Activated naive CD8-positive, alpha-beta T cell treated with anti-CD3 and anti-CD28 coated beads for 36 hours (primary cell): ENCODE measurements around the gene CLDN11. TPM values are rescaled to one million over a fixed set of nuclear protein-coding genes. Genes with fewer than 3 reads are reported as not detected.

ENCODE experiments used
- DNase-seq: peaks from one replicate; pipeline ENCODE4 v3.0.0; 2021
- H3K27ac Mint-ChIP-seq: one replicate; pipeline ENCODE4 v1.8.0; 2022; ENCODE audit warnings: mild to moderate bottlenecking, moderate library complexity, mixed read lengths
- H3K27me3 Mint-ChIP-seq: one replicate; pipeline ENCODE4 v1.8.0; 2022; ENCODE audit warnings: mild to moderate bottlenecking, mixed read lengths
- H3K36me3 Mint-ChIP-seq: one replicate; pipeline ENCODE4 v1.8.0; 2021; ENCODE audit warnings: mild to moderate bottlenecking, mixed read lengths
- H3K4me1 Mint-ChIP-seq: one replicate; pipeline ENCODE4 v1.8.0; 2021; ENCODE audit warnings: mixed read lengths
- H3K4me3 Mint-ChIP-seq: one replicate; pipeline ENCODE4 v1.8.0; 2022; ENCODE audit warnings: mild to moderate bottlenecking, moderate library complexity, mixed read lengths
- H3K9me3 Mint-ChIP-seq: one replicate; pipeline ENCODE4 v1.8.0; 2022; ENCODE audit warnings: mixed read lengths
- total RNA-seq, 2 experiments: library from RNA; stranded (reverse); gene quantifications; one replicate each; pipeline ENCODE4 v1.2.3, GENCODE V29; 2021

Gene CLDN11
- total RNA-seq, 2 experiments from 2014 or later = not detected

DNA sequence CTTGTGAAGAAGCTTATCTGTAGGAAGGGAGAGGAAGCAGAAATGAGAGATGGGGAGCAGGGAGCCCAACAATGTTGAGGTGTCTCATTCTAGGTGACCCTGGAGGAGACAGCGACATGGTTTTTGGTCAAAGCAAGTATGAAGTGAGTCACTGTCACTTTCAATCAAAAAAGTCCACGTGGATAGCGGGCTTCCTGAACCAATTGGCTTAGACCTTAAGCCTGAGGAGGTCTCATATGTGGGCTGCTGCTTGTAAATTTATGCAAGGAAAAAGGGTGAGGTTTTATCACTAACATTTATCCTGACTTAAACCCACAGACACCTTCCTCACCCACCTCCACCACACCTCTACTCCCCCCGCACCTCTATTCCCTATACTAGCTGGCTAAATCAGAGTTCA is 22.7 kb downstream of the CLDN11 start:
- Mint-ChIP-seq H3K9me3 (no peaks in the 10 kb centered on the region), H3K27ac (no peak overlapping the region), H3K36me3 (no peaks in the 10 kb centered on the region), H3K4me1 (peaks cover 23% of the 10 kb centered on the region), H3K27me3 (peaks cover 36% of the 10 kb centered on the region), H3K4me3 (no peak overlapping the region)
- DNase-seq = no peak

DNA sequence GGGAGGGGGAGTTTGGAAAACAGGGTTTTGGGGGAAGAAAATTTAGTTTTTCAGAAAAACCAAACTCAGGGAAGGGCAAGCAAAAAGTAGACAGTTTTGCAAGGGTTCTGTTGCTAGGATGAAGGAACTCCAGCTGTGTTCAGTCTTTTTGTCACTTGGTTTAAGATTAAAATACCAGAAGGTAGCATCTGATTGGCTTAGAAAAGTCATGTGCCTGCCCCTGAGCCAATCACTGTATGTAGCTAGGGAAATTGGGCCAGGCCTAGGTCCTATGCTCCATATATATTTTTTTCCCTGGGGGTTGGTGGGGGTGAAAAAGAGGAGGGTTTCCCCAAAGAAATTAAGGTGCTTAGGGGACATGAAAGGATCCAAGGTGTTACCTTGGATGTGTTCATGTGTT is 24.3 kb downstream of the CLDN11 start:
- H3K4me1 Mint-ChIP-seq = peaks cover 14% of the 10 kb centered on the region
- H3K27me3 Mint-ChIP-seq = peaks cover 28% of the 10 kb centered on the region
- H3K27ac Mint-ChIP-seq = no peak overlapping the region
- no peaks in the 10 kb centered on the region for H3K9me3 Mint-ChIP-seq
- no peaks in the 10 kb centered on the region for H3K36me3 Mint-ChIP-seq
- DNase-seq = no peak
- H3K4me3 Mint-ChIP-seq = no peak overlapping the region

GRCh38 chr3:170443457-170443856 is 24.8 kb downstream of the CLDN11 start:
- H3K9me3 Mint-ChIP-seq = no peaks in the 10 kb centered on the region
- no peaks in the 10 kb centered on the region for H3K36me3 Mint-ChIP-seq
- H3K27ac Mint-ChIP-seq = no peak overlapping the region
- DNase-seq = no peak
- H3K4me3 Mint-ChIP-seq = no peak overlapping the region
- peaks cover 28% of the 10 kb centered on the region for H3K27me3 Mint-ChIP-seq
- H3K4me1 Mint-ChIP-seq = peaks cover 14% of the 10 kb centered on the region

GRCh38 chr3:170448584-170448983 is 29.9 kb downstream of the CLDN11 start:
- H3K27me3 Mint-ChIP-seq = peaks cover 3% of the 10 kb centered on the region
- no peaks in the 10 kb centered on the region for H3K9me3 Mint-ChIP-seq
- DNase-seq = no peak
- H3K4me1 Mint-ChIP-seq = no peaks in the 10 kb centered on the region
- H3K4me3 Mint-ChIP-seq = no peak overlapping the region
- no peak overlapping the region for H3K27ac Mint-ChIP-seq
- no peaks in the 10 kb centered on the region for H3K36me3 Mint-ChIP-seq

GRCh38 chr3:170450039-170450438 is 31.4 kb downstream of the CLDN11 start:
- Mint-ChIP-seq H3K36me3 (no peaks in the 10 kb centered on the region), H3K4me1 (no peaks in the 10 kb centered on the region), H3K27ac (no peak overlapping the region), H3K9me3 (no peaks in the 10 kb centered on the region), H3K27me3 (no peaks in the 10 kb centered on the region), H3K4me3 (no peak overlapping the region)
- no peak for DNase-seq

GRCh38 chr3:170454509-170454908 is 35.8 kb downstream of the CLDN11 start:
- DNase-seq = no peak
- Mint-ChIP-seq H3K4me3 (no peak overlapping the region), H3K27me3 (peaks cover 4% of the 10 kb centered on the region), H3K4me1 (no peaks in the 10 kb centered on the region), H3K36me3 (no peaks in the 10 kb centered on the region), H3K27ac (no peak overlapping the region), H3K9me3 (no peaks in the 10 kb centered on the region)

DNA sequence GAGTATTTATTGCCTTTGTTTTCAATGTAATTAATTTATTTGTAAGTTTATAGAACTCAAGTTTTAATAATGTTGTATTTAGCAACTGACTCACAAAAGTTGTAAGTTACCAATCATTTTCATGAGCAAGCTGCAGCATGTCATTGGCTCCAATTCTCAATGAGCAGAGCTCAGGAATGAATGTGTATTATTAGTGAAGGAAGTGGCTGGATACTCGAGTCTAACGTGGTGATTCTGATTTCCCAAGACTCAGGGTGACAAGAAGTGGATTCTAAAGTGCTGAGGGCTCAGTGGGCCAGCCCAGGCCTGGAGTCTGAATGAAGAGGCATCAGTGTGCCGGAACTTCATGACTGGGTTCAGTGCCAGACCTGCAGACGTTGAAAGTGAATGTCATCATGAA is 39.6 kb downstream of the CLDN11 start:
- Mint-ChIP-seq H3K27ac (no peak overlapping the region), H3K9me3 (no peaks in the 10 kb centered on the region), H3K4me1 (no peaks in the 10 kb centered on the region), H3K27me3 (peaks cover 24% of the 10 kb centered on the region), H3K36me3 (no peaks in the 10 kb centered on the region), H3K4me3 (no peak overlapping the region)
- DNase-seq = no peak

GRCh38 chr3:170463011-170463410 is 44.3 kb downstream of the CLDN11 start:
- Mint-ChIP-seq H3K9me3 (no peaks in the 10 kb centered on the region), H3K4me3 (no peak overlapping the region), H3K27me3 (peaks cover 35% of the 10 kb centered on the region), H3K36me3 (no peaks in the 10 kb centered on the region), H3K27ac (no peak overlapping the region), H3K4me1 (no peaks in the 10 kb centered on the region)
- no peak for DNase-seq

DNA sequence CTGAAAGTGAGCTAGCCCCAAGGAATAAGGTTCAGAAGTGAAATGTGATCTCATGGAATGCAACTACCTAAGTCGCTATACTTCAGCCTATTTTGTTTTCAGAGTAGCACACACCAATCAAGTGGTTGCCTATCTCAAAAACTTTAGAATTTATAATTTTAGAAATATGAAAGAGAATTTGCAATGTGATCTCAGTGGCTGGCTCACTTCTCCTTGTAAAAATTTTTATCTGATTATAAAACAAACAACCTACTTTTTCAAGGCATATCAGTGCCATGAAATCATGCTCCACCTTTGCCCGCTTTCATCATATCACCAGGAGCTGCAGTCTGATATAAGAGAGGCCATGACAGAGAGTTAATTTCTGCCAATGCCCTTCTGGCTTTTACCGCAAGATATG is 47.3 kb downstream of the CLDN11 start:
- Mint-ChIP-seq H3K4me1 (peaks cover 3% of the 10 kb centered on the region), H3K36me3 (no peaks in the 10 kb centered on the region), H3K27ac (no peak overlapping the region), H3K4me3 (no peak overlapping the region), H3K9me3 (no peaks in the 10 kb centered on the region), H3K27me3 (peaks cover 36% of the 10 kb centered on the region)
- no peak for DNase-seq

DNA sequence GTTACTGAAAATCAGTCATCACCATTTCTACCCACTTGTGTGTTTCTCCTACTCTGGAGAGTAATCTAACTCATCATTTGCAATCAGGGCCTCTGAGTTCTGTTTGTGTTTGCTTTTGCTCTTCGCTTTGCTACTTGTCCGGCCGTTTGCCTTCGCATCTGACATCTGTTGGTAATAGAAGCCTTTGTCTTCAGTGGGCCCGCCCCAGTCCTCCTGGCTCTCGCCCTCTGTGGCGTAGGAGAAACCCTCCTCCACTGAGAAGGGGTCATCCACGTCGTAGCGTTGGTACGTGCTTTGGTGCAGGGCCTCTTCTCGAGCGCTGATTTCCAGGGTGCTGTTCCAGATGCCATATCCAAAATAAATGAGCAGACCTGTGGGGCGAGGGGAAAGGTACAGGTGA is 48.3 kb downstream of the CLDN11 start:
- no peak for DNase-seq
- Mint-ChIP-seq H3K9me3 (no peaks in the 10 kb centered on the region), H3K4me3 (no peak overlapping the region), H3K27me3 (peaks cover 35% of the 10 kb centered on the region), H3K4me1 (peaks cover 3% of the 10 kb centered on the region), H3K36me3 (no peaks in the 10 kb centered on the region), H3K27ac (no peak overlapping the region)

- no peak for DNase-seq
- H3K36me3 Mint-ChIP-seq = no peaks in the 10 kb centered on the region
- H3K27me3 Mint-ChIP-seq = peaks cover 35% of the 10 kb centered on the region
- peaks cover 3% of the 10 kb centered on the region for H3K4me1 Mint-ChIP-seq
- no peak overlapping the region for H3K27ac Mint-ChIP-seq
- no peaks in the 10 kb centered on the region for H3K9me3 Mint-ChIP-seq
- H3K4me3 Mint-ChIP-seq = no peak overlapping the region
Measured at GRCh38 chr3:170467571-170468147, 49.0 kb downstream of the CLDN11 start.

GRCh38 chr3:170469151-170470062 is 50.7 kb downstream of the CLDN11 start:
- no peaks in the 10 kb centered on the region for H3K9me3 Mint-ChIP-seq
- DNase-seq = no peak
- H3K27ac Mint-ChIP-seq = no peak overlapping the region
- H3K4me3 Mint-ChIP-seq = no peak overlapping the region
- H3K36me3 Mint-ChIP-seq = no peaks in the 10 kb centered on the region
- H3K4me1 Mint-ChIP-seq = peaks cover 3% of the 10 kb centered on the region
- peaks cover 40% of the 10 kb centered on the region for H3K27me3 Mint-ChIP-seq

DNA sequence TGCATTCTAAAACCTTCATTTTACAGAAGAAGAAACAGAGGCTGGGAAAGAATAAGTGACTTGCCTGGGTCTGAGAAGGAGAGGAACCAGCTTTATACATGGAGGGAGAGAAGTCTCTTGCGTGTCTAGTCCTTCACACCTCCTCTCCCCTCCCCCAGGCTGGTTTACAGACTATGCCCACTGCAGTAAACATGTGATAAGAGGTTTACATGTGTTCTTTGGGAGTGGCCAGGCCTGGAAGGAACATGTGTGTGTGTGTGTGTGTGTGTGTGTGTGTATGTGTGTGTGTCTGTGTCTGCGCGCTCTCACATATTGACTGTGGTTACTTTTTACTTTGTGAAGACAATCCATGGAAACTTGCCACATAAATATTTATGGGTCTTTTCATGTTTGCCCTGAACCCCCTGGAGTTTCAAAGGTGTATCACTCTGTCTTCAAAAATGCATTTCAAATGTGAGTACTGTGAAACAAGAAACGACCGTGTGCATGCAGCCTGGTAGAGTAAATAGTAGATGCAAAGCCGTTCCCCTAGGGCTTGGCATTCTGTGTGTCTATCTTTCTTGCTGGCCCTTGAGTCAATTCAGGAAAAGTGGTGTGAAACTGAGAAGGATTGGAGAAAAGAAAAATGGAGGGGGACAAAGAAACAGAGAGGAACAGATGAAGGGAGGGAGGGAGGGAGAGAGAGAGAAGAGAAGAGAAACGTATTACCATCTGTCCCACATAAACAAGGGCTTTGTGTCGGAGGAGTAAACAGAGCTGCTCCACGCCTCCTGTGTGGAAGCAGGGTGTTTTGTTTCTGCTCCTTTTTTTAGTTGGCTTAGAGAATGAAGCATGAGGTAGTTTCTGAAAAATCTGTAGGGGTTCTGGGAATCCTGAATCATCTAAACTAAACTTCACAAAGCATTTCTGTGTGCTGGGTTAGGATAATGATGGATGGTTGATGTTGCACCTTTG is 51.7 kb downstream of the CLDN11 start:
- no peaks in the 10 kb centered on the region for H3K9me3 Mint-ChIP-seq
- H3K4me3 Mint-ChIP-seq = no peak overlapping the region
- DNase-seq = no peak
- H3K27me3 Mint-ChIP-seq = peaks cover 38% of the 10 kb centered on the region
- no peaks in the 10 kb centered on the region for H3K36me3 Mint-ChIP-seq
- H3K27ac Mint-ChIP-seq = no peak overlapping the region
- H3K4me1 Mint-ChIP-seq = peaks cover 3% of the 10 kb centered on the region

DNA sequence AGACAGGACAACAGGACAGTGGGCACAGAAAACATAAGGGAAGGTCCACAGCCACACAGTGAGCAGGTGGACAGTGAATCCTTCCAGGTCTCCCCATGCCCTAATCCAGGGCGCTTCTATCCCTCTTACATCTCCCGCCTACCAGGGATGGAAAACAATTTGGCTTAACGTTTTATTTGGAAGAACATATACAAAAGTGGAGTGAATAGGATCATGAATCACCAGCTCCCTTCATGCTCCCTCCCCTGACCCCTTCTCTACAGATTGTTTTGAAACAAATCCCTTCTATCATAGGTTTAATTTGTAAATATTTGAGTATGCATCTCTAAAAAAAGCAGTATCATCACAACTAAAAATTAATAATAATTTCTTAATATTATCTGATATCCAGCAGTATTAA is 52.5 kb downstream of the CLDN11 start:
- no peaks in the 10 kb centered on the region for H3K36me3 Mint-ChIP-seq
- no peaks in the 10 kb centered on the region for H3K9me3 Mint-ChIP-seq
- peaks cover 45% of the 10 kb centered on the region for H3K27me3 Mint-ChIP-seq
- DNase-seq = no peak
- H3K27ac Mint-ChIP-seq = no peak overlapping the region
- no peak overlapping the region for H3K4me3 Mint-ChIP-seq
- peaks cover 3% of the 10 kb centered on the region for H3K4me1 Mint-ChIP-seq

DNA sequence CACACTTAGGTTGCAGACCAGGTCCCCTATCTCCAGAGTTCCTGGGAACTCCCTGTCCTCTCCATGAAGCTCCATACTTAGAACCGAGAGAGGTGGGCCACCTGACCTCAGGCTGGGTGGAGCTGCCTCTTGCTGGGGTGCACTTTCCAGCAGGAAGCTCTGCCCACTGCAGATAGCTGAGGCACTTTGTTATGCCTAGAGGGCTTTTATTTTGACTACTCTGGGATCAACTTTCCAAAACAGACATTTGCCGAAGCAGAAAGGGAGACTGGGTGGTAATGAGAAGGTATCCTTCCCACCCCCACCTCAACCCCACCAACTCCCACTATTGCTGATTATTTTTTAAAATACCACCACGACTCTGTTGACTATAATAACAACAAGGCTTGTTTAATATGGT is 54.7 kb downstream of the CLDN11 start:
- Mint-ChIP-seq H3K36me3 (no peaks in the 10 kb centered on the region), H3K27ac (no peak overlapping the region), H3K4me1 (peaks cover 3% of the 10 kb centered on the region), H3K9me3 (no peaks in the 10 kb centered on the region), H3K27me3 (peaks cover 42% of the 10 kb centered on the region), H3K4me3 (no peak overlapping the region)
- DNase-seq = no peak
